CD4-positive, CD25-positive, alpha-beta regulatory T cell (primary cell): ENCODE measurements around the gene PRMT1. TPM values are rescaled to one million over a fixed set of nuclear protein-coding genes. Genes with fewer than 3 reads are reported as not detected.

Source experiments
- ATAC-seq, 2 donors: fragments of 150-1000 bp; cut with Tn5 transposase; one replicate each; pipeline ENCODE4 v1.10.0; 2021; ENCODE audit warnings: low read depth in 2 of 2, moderate number of reproducible peaks in 2 of 2, moderate library complexity in 1 of 2
- DNase-seq, 3 donors: peaks; one replicate each; pipeline versions ENCODE4 v3.0.0 to v3.0.0-alpha.2; 2012 to 2022; ENCODE audit warnings: mixed read lengths in 1 of 3
- H3K27ac ChIP-seq: one replicate; pipeline ENCODE4 v1.7.0; 2013; ENCODE audit warnings: mild to moderate bottlenecking, low read length; ENCODE audit not compliant: insufficient read depth, poor library complexity, severe bottlenecking
- H3K27me3 ChIP-seq: one replicate; pipeline ENCODE4 v1.7.0; 2013; ENCODE audit warnings: low read length; ENCODE audit not compliant: control insufficient read depth, insufficient read depth
- H3K36me3 ChIP-seq: one replicate; pipeline ENCODE4 v1.7.0; 2013; ENCODE audit warnings: mild to moderate bottlenecking, low read length, moderate library complexity; ENCODE audit not compliant: control insufficient read depth, insufficient read depth
- H3K4me1 ChIP-seq: 2 replicates; pipeline ENCODE4 v1.7.0; 2013; ENCODE audit warnings: mild to moderate bottlenecking, low read length; ENCODE audit not compliant: insufficient read depth, control insufficient read depth, poor library complexity, severe bottlenecking
- H3K4me3 ChIP-seq: one replicate; pipeline ENCODE4 v1.7.0; 2013; ENCODE audit warnings: low read depth, mild to moderate bottlenecking, low read length, moderate library complexity
- H3K9me3 ChIP-seq, 2 experiments: 1 replicate in 1 of 2; 2 replicates in 1 of 2; pipeline ENCODE4 v1.7.0; 2013; ENCODE audit warnings: low read length in 2 of 2, mild to moderate bottlenecking in 1 of 2, moderate library complexity in 1 of 2; ENCODE audit not compliant: control insufficient read depth in 2 of 2
- H3K27ac Mint-ChIP-seq, 3 donors: one replicate each; pipeline ENCODE4 v1.8.0; 2020 to 2022; ENCODE audit warnings: mild to moderate bottlenecking in 3 of 3, mixed read lengths in 3 of 3, moderate library complexity in 2 of 3
- H3K27me3 Mint-ChIP-seq: one replicate; pipeline ENCODE4 v1.8.0; 2022; ENCODE audit warnings: mild to moderate bottlenecking, mixed read lengths
- H3K36me3 Mint-ChIP-seq: one replicate; pipeline ENCODE4 v1.8.0; 2020; ENCODE audit warnings: mixed read lengths
- H3K4me1 Mint-ChIP-seq, 4 donors: one replicate each; pipeline ENCODE4 v1.8.0; 2020 to 2022; ENCODE audit warnings: mixed read lengths in 4 of 4, mild to moderate bottlenecking in 1 of 4
- H3K4me3 Mint-ChIP-seq, 4 donors: one replicate each; pipeline ENCODE4 v1.8.0; 2020 to 2022; ENCODE audit warnings: mild to moderate bottlenecking in 4 of 4, mixed read lengths in 4 of 4, moderate library complexity in 3 of 4
- H3K9me3 Mint-ChIP-seq, 7 donors: one replicate each; pipeline ENCODE4 v1.8.0; 2020 to 2022; ENCODE audit warnings: mixed read lengths in 7 of 7, mild to moderate bottlenecking in 3 of 7, moderate library complexity in 2 of 7
- polyA plus RNA-seq, 4 donors: library from polyadenylated mRNA; unstranded; fragments of 300-500 nt; fragmentation: Illumina TruSeq; gene quantifications; one replicate each; pipeline ENCODE4 v1.2.3, GENCODE V29; 2021
- total RNA-seq: library from RNA; stranded (reverse); gene quantifications from one replicate; pipeline ENCODE4 v1.2.3, GENCODE V29; 2022

Gene PRMT1
- total and polyA plus RNA-seq, 5 donors from 2014 or later, result 59.2 to 118 (median 104) TPM

DNA sequence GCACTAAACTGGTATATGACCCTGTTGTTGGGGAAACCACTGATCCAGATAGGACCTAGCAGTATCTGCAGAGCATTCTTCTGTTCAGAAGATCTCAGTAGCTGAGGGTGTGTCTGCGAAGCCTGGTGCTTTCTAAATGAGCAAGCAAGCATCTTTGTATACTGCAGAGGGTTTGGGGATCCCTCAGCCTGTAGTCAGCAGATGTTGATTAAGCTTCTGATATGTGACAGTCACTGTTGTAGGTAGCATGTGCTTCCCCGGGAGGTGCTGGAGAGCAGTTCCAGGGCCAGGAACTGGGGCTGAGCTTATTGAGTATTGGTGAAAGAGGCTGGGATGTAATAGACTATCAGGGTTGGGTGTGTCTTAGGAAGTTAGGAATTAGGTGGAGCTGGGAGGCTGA, 33.6 kb upstream of the PRMT1 start:
- Histone ChIP-seq H3K27ac (peak overlapping the region; percentile 93), H3K4me1 (peaks cover 45% of the 10 kb centered on the region), H3K4me3 (peak overlapping the region; percentile 90), H3K27me3 (no peaks in the 10 kb centered on the region), H3K36me3 (peaks cover 20% of the 10 kb centered on the region), H3K9me3 (no peaks in the 10 kb centered on the region)
- ATAC-seq, result no peak
- Mint-ChIP-seq H3K4me1 (peaks cover 8 to 67% (median 33%) of the 10 kb centered on the region in 4 donors), H3K27ac (peak overlapping the region; percentile 65 to 98 (median 97)), H3K36me3 (peaks cover 9% of the 10 kb centered on the region), H3K4me3 (peak overlapping the region; percentile 43 to 94 (median 88)), H3K27me3 (peaks cover 4% of the 10 kb centered on the region), H3K9me3 (no peaks in the 10 kb centered on the region)
- DNase-seq, result peak in 1 of 3 donors; percentile 55

DNA sequence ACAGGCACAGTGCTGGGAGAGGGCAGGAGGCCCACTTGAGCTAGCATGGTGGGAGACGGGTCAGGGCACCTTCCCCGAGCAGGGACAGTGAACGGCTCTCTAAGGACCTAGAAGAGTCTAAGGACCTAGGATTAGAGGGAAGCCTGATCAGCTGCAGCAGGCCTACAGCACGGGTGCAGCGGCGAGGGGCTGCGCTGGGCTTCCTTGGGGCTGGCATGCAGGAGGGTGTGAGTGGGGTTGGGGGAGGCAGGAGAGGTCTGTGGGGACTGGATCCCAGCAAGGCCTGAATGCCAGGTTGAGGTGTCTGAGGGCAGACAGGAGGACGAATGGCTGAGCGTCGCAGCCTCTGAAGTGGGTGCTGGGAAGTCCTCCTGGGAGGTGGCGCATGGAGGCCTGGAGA, 31.5 kb upstream of the PRMT1 start:
- no peak for DNase-seq

DNA sequence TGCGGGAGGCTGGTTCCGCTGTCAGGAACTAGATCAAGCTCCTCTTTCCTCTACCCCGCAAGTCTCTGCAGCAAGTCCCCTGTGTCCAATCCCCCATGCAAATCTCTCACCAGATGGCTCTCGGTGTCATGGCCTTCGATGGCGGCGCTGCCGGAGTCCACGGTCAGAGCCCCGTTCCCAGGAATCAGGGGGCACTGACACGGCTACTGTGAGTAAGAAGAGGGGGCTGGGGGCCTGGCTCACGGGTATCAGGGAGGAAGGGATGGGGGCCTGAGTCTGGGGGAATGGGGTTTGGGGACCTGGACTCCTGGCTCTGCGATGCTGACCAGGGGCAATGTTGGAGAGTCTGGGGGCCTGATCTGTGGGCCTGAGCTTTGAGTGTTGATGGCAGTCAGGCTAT, 31.1 kb upstream of the PRMT1 start:
- H3K27ac Mint-ChIP-seq, result no peak overlapping the region
- H3K27me3 ChIP-seq, result no peaks in the 10 kb centered on the region
- H3K9me3 ChIP-seq, result no peaks in the 10 kb centered on the region
- no peak overlapping the region for H3K27ac ChIP-seq
- H3K4me3 Mint-ChIP-seq, result peak overlapping the region in 2 of 4 donors; percentile 3 to 43
- H3K36me3 ChIP-seq, result peaks cover 34% of the 10 kb centered on the region
- ATAC-seq, result no peak
- peaks cover 4% of the 10 kb centered on the region for H3K27me3 Mint-ChIP-seq
- peaks cover 8 to 49% (median 29%) of the 10 kb centered on the region in 4 donors for H3K4me1 Mint-ChIP-seq
- no peak for DNase-seq
- H3K4me1 ChIP-seq, result peaks cover 30% of the 10 kb centered on the region
- no peaks in the 10 kb centered on the region for H3K9me3 Mint-ChIP-seq
- H3K4me3 ChIP-seq, result no peak overlapping the region
- H3K36me3 Mint-ChIP-seq, result peaks cover 16% of the 10 kb centered on the region

More for the DNA sequence above, 31.5 kb upstream of the PRMT1 start:
- Mint-ChIP-seq H3K27ac (peak overlapping the region in 1 of 3 donors; percentile 51), H3K4me3 (peak overlapping the region in 2 of 4 donors; percentile 3 to 43), H3K9me3 (no peaks in the 10 kb centered on the region), H3K36me3 (peaks cover 16% of the 10 kb centered on the region), H3K4me1 (peaks cover 8 to 53% (median 31%) of the 10 kb centered on the region in 4 donors), H3K27me3 (peaks cover 4% of the 10 kb centered on the region)
- H3K4me1 ChIP-seq, result peaks cover 34% of the 10 kb centered on the region
- ATAC-seq, result no peak
- no peak overlapping the region for H3K27ac ChIP-seq
- no peaks in the 10 kb centered on the region for H3K9me3 ChIP-seq
- peaks cover 33% of the 10 kb centered on the region for H3K36me3 ChIP-seq
- no peak overlapping the region for H3K4me3 ChIP-seq
- no peaks in the 10 kb centered on the region for H3K27me3 ChIP-seq

DNA sequence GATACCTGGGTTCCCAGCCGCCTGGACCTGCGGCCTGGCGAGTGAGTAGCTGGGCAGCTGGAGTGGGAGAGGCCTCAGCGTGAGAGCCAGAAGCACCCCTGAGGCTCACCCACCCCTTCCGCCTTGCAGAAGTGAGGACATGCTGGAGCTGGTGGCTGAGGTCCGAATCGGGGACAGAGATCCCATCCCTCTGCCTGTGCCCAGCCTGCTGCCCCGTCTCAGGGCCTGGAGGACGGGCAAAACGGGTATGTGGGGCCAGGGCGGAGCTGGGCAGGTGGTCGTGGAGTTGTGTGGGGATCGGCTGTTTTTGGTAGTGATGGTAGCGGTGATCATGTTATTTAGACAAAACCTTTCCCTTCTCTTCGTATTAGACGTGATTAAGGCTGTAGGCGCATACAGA, 30.5 kb upstream of the PRMT1 start:
- H3K4me1 ChIP-seq, result peaks cover 24% of the 10 kb centered on the region
- H3K4me1 Mint-ChIP-seq, result peaks cover 8 to 44% (median 26%) of the 10 kb centered on the region in 4 donors
- no peaks in the 10 kb centered on the region for H3K9me3 ChIP-seq
- no peaks in the 10 kb centered on the region for H3K9me3 Mint-ChIP-seq
- H3K27ac ChIP-seq, result no peak overlapping the region
- DNase-seq (no peak), ATAC-seq (no peak)
- H3K27me3 ChIP-seq, result no peaks in the 10 kb centered on the region
- H3K27ac Mint-ChIP-seq, result peak overlapping the region in 1 of 3 donors; percentile 41
- H3K4me3 ChIP-seq, result no peak overlapping the region
- peaks cover 16% of the 10 kb centered on the region for H3K36me3 Mint-ChIP-seq
- peaks cover 36% of the 10 kb centered on the region for H3K36me3 ChIP-seq
- peaks cover 3% of the 10 kb centered on the region for H3K27me3 Mint-ChIP-seq
- H3K4me3 Mint-ChIP-seq, result no peak overlapping the region

DNA sequence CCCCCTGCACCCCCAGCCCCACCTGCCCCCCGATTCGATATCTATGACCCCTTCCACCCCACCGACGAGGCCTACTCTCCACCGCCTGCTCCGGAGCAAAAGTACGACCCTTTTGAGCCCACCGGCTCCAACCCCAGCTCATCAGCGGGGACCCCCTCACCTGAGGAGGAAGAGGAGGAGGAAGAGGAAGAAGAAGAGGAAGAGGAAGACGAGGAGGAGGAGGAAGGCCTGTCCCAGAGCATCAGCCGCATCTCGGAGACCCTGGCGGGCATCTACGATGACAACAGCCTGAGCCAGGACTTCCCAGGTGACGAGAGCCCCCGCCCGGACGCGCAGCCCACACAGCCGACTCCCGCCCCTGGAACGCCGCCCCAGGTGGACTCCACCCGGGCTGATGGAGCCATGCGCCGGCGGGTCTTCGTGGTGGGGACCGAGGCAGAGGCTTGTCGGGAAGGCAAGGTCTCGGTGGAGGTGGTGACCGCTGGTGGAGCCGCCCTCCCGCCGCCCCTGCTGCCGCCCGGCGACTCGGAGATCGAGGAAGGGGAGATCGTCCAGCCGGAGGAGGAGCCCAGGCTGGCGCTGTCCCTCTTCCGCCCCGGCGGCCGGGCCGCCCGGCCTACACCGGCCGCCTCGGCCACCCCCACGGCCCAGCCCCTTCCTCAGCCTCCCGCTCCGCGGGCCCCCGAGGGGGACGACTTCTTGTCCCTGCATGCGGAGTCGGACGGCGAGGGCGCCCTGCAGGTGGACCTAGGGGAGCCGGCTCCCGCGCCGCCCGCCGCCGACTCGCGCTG, 25.8 kb upstream of the PRMT1 start:
- Histone ChIP-seq H3K4me3 (no peak overlapping the region), H3K36me3 (peaks cover 54% of the 10 kb centered on the region), H3K27me3 (no peaks in the 10 kb centered on the region), H3K27ac (no peak overlapping the region), H3K9me3 (no peaks in the 10 kb centered on the region), H3K4me1 (no peaks in the 10 kb centered on the region)
- no peak for DNase-seq
- no peak for ATAC-seq
- Mint-ChIP-seq H3K9me3 (peaks cover 0 to 2% (median 0%) of the 10 kb centered on the region in 7 donors), H3K4me3 (no peak overlapping the region), H3K36me3 (peaks cover 24% of the 10 kb centered on the region), H3K27me3 (no peaks in the 10 kb centered on the region), H3K4me1 (peaks cover 0 to 8% (median 3%) of the 10 kb centered on the region in 4 donors), H3K27ac (no peak overlapping the region)

DNA sequence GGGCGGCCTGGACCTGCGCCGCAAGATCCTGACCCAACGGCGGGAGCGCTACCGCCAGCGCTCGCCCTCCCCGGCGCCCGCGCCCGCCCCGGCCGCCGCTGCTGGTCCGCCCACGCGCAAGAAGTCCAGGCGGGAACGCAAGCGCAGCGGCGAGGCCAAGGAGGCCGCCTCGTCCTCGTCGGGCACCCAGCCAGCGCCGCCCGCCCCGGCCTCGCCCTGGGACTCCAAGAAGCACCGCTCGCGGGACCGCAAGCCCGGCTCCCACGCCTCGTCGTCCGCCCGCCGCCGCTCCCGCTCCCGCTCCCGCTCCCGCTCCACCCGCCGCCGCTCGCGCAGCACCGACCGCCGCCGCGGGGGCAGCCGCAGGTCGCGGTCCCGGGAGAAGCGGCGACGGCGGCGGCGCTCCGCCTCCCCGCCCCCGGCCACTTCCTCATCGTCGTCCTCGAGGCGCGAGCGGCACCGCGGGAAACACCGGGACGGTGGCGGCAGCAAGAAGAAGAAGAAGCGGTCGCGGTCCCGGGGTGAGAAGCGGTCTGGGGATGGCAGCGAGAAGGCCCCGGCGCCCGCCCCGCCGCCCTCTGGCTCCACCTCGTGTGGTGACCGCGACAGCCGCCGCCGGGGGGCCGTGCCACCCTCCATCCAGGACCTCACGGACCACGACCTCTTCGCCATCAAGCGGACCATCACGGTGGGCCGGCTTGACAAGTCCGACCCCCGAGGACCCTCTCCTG, 25.1 kb upstream of the PRMT1 start:
- ATAC-seq (no peak), DNase-seq (no peak)
- Histone ChIP-seq H3K36me3 (peaks cover 50% of the 10 kb centered on the region), H3K27ac (no peak overlapping the region), H3K4me1 (no peaks in the 10 kb centered on the region), H3K27me3 (no peaks in the 10 kb centered on the region), H3K9me3 (no peaks in the 10 kb centered on the region), H3K4me3 (no peak overlapping the region)
- peaks cover 25% of the 10 kb centered on the region for H3K36me3 Mint-ChIP-seq
- no peak overlapping the region for H3K27ac Mint-ChIP-seq
- no peaks in the 10 kb centered on the region for H3K27me3 Mint-ChIP-seq
- H3K4me3 Mint-ChIP-seq, result no peak overlapping the region
- peaks cover 0 to 2% (median 0%) of the 10 kb centered on the region in 7 donors for H3K9me3 Mint-ChIP-seq
- peaks cover 0 to 10% (median 3%) of the 10 kb centered on the region in 4 donors for H3K4me1 Mint-ChIP-seq

DNA sequence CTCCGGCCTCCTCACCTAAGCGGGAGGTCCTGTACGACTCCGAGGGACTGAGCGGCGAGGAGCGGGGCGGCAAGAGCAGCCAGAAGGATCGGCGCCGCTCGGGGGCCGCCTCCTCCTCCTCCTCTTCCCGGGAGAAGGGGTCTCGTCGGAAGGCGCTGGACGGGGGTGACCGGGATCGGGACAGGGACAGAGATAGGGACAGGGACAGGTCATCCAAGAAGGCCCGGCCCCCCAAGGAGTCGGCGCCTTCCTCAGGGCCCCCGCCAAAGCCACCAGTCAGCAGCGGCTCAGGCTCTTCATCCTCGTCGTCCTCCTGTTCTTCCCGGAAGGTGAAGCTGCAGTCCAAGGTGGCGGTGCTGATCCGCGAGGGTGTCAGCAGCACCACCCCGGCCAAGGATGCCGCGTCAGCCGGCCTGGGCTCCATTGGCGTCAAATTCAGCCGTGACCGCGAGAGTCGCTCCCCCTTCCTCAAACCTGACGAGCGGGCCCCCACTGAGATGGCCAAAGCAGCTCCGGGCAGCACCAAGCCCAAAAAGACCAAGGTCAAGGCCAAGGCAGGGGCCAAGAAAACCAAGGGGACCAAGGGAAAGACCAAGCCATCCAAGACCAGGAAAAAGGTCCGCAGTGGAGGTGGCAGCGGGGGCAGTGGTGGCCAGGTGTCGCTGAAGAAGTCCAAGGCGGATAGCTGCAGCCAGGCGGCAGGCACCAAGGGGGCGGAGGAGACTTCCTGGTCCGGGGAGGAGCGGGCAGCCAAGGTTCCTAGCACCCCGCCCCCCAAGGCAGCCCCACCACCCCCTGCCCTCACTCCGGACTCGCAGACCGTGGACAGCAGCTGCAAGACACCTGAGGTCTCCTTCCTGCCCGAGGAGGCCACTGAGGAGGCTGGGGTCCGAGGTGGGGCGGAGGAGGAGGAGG, 24.3 kb upstream of the PRMT1 start:
- Histone ChIP-seq H3K27me3 (no peaks in the 10 kb centered on the region), H3K4me1 (no peaks in the 10 kb centered on the region), H3K4me3 (no peak overlapping the region), H3K27ac (no peak overlapping the region), H3K9me3 (no peaks in the 10 kb centered on the region), H3K36me3 (peaks cover 48% of the 10 kb centered on the region)
- Mint-ChIP-seq H3K36me3 (peaks cover 23% of the 10 kb centered on the region), H3K4me3 (no peak overlapping the region), H3K27ac (no peak overlapping the region), H3K27me3 (no peaks in the 10 kb centered on the region), H3K9me3 (peaks cover 0 to 2% (median 0%) of the 10 kb centered on the region in 7 donors), H3K4me1 (peaks cover 0 to 9% (median 3%) of the 10 kb centered on the region in 4 donors)
- DNase-seq, result no peak
- ATAC-seq, result no peak
